Kidney (tissue), 14 donors: ENCODE measurements around the gene ORMDL3. TPM values are rescaled to one million over a fixed set of nuclear protein-coding genes. Genes with fewer than 3 reads are reported as not detected.

Experiments
- DNase-seq, 5 donors: peaks; one replicate each; pipeline ENCODE4 v3.0.0-alpha.2; 2013 to 2020
- FAIRE-seq: peaks from 2 replicates; lab custom pipeline; 2012; peaks lifted over from hg19 to GRCh38; lab: Jason Lieb, UNC
- H3K27ac ChIP-seq, 2 donors: one replicate each; pipeline ENCODE4 v1.7.0; 2013; ENCODE audit warnings: low read depth in 2 of 2, low read length in 2 of 2, inconsistent platforms in 1 of 2
- H3K27me3 ChIP-seq: one replicate; pipeline ENCODE4 v1.7.1; 2013; ENCODE audit warnings: low read length, inconsistent platforms; ENCODE audit not compliant: control insufficient read depth, insufficient read depth
- H3K36me3 ChIP-seq, 3 donors: one replicate each; pipeline versions ENCODE4 v1.7.0 to v1.7.1; 2013; ENCODE audit warnings: low read length in 3 of 3, control low read depth in 1 of 3, inconsistent platforms in 1 of 3; ENCODE audit not compliant: insufficient read depth in 3 of 3, control insufficient read depth in 2 of 3
- H3K4me1 ChIP-seq, 3 donors: one replicate each; pipeline versions ENCODE4 v1.7.0 to v1.7.1; 2013; ENCODE audit warnings: low read length in 3 of 3, inconsistent platforms in 1 of 3, low read depth in 1 of 3; ENCODE audit not compliant: control insufficient read depth in 2 of 3, insufficient read depth in 2 of 3
- H3K4me3 ChIP-seq, 3 donors: one replicate each; pipeline versions ENCODE4 v1.7.0 to v1.8.1; 2013; ENCODE audit warnings: low read length in 3 of 3, control low read depth in 1 of 3, inconsistent platforms in 1 of 3
- H3K9ac ChIP-seq, 3 donors: one replicate each; pipeline versions ENCODE4 v1.7.0 to v1.7.1; 2013; ENCODE audit warnings: low read length in 3 of 3, control low read depth in 1 of 3, inconsistent platforms in 1 of 3
- H3K9me3 ChIP-seq, 3 donors: one replicate each; pipeline versions ENCODE4 v1.7.0 to v1.7.1; 2013; ENCODE audit warnings: low read length in 3 of 3, control low read depth in 1 of 3, inconsistent platforms in 1 of 3; ENCODE audit not compliant: control insufficient read depth in 2 of 3, insufficient read depth in 1 of 3
- intact Hi-C: fragments of 100-400 bp; cut with DNase I; formaldehyde crosslinking; loops from one replicate; pipeline ENCODE4 v1.11.1; 2022
- polyA plus RNA-seq: library from polyadenylated mRNA; stranded (reverse); fragments of 350-450 nt; fragmentation: Illumina TruSeq; extraction: RNeasy Lipid Tissue Mini Kit (QIAGEN cat#74804); gene quantifications from one replicate; pipeline ENCODE4 v1.2.3, GENCODE V29; 2014; ENCODE audit warnings: low read depth, low replicate concordance; ENCODE audit not compliant: insufficient read depth
- total RNA-seq: library from RNA; stranded (reverse); fragmentation: NEBNext Ultra II Directional; extraction: Animal tissue kit (Norgen Biotek cat#: 25700); gene quantifications from one replicate; pipeline ENCODE4 v1.2.1, GENCODE V29; 2021
- TF ChIP-seq, protein P1 (sequence below): IDR thresholded peaks from 3 replicates; pipeline ENCODE4 v1.5.1; 2012; ENCODE audit warnings: mild to moderate bottlenecking, moderate library complexity, borderline replicate concordance; ENCODE audit not compliant: insufficient read depth; ENCODE audit errors: extremely low read depth
- donor health status: control.
- donor health status: control.
- donor health status: control.
- donor health status: control.
- donor health status: control.
- donor health status: DM: yes; HTN: yes; CAD: no.
- donor health status: Normal renal cell carcinoma (clear cell type).

The ORMDL3 gene
- total and polyA plus RNA-seq, 2 donors from 2014 or later = 48.8 to 85.9 TPM

DNA sequence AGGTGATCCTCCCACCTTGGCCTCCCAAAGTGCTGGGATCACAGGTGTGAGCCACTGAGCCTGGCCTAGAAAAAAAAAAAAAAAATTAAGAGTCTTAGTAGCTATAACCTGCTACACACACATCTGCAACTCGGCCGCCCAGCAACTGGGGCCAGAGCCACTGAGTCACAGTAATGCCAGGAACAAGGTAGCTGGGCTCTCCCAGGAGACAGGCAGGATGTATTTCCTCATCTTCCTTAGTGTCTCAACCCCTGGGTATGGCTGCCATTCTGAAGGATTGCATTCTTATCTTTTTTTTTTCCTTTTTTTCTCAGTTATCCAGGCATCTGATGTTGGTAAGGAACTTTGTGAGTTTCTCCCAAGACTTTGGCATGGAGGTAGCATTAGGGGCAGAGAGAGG is 46.1 kb upstream of the ORMDL3 start:
- H3K4me1 ChIP-seq = no peaks in the 10 kb centered on the region
- H3K27ac ChIP-seq = no peak overlapping the region
- FAIRE-seq (no peak), DNase-seq (no peak)
- intact Hi-C loops = no loop called here
- TF ChIP-seq, protein P1, sequence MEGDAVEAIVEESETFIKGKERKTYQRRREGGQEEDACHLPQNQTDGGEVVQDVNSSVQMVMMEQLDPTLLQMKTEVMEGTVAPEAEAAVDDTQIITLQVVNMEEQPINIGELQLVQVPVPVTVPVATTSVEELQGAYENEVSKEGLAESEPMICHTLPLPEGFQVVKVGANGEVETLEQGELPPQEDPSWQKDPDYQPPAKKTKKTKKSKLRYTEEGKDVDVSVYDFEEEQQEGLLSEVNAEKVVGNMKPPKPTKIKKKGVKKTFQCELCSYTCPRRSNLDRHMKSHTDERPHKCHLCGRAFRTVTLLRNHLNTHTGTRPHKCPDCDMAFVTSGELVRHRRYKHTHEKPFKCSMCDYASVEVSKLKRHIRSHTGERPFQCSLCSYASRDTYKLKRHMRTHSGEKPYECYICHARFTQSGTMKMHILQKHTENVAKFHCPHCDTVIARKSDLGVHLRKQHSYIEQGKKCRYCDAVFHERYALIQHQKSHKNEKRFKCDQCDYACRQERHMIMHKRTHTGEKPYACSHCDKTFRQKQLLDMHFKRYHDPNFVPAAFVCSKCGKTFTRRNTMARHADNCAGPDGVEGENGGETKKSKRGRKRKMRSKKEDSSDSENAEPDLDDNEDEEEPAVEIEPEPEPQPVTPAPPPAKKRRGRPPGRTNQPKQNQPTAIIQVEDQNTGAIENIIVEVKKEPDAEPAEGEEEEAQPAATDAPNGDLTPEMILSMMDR = no peak
- no peaks in the 10 kb centered on the region for H3K36me3 ChIP-seq
- no peaks in the 10 kb centered on the region for H3K27me3 ChIP-seq
- H3K9me3 ChIP-seq = no peaks in the 10 kb centered on the region
- no peak overlapping the region for H3K4me3 ChIP-seq
- no peak overlapping the region for H3K9ac ChIP-seq

DNA sequence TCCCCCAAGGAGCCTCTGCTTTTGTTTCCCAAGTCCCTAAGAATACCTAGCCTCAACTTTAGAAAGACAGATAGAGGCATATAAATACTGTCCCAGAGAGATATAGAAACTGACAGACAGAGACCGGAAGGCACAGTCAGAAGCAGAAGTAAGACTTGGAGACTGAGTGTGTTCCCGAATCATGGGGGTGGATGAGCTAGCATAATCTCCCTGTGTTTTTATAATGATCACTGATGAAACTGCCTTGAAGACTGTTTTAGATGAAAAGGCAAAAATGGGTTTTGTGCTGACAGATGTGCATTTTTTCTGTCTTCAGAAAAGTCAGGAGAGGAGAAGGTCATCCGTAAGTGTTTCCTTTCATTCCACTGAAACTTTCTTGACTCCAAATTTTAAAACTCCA is 44.9 kb upstream of the ORMDL3 start:
- Histone ChIP-seq H3K9me3 (no peaks in the 10 kb centered on the region), H3K4me1 (no peaks in the 10 kb centered on the region), H3K9ac (no peak overlapping the region), H3K27me3 (no peaks in the 10 kb centered on the region), H3K36me3 (no peaks in the 10 kb centered on the region), H3K4me3 (no peak overlapping the region), H3K27ac (no peak overlapping the region)
- FAIRE-seq = no peak
- DNase-seq = no peak
- intact Hi-C loops = no loop called here
- TF ChIP-seq, protein P1 = no peak

DNA sequence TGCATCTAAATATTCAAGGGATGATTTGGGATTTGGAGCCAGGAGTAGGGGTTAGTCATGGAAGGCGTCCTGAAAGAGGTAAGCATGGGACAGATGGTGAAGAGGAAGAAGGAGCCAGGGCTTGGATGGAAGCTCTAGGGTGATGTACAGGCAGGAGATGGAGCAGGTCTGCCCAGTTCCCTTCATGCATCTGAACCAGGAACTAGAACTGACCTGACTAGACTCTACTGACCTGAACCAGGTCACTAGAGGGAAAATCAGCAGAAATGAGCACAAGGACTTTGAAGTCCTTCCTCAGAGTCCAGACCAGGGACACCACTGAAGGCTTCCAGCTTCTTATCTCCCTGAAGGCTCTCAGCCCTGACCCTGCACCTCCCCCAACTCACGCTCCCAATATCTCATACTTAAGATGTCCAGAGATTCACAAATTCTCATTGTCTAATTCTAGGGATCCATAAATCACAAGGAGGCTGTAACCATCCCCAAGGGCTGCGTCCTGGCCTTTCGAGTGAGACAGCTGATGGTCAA is 43.7 kb upstream of the ORMDL3 start:
- no peak for DNase-seq
- no peak for FAIRE-seq
- Histone ChIP-seq H3K4me3 (no peak overlapping the region), H3K27me3 (no peaks in the 10 kb centered on the region), H3K9me3 (no peaks in the 10 kb centered on the region), H3K4me1 (no peaks in the 10 kb centered on the region), H3K27ac (no peak overlapping the region), H3K9ac (no peak overlapping the region), H3K36me3 (no peaks in the 10 kb centered on the region)
- TF ChIP-seq, protein P1 = no peak
- intact Hi-C loops = no loop called here

DNA sequence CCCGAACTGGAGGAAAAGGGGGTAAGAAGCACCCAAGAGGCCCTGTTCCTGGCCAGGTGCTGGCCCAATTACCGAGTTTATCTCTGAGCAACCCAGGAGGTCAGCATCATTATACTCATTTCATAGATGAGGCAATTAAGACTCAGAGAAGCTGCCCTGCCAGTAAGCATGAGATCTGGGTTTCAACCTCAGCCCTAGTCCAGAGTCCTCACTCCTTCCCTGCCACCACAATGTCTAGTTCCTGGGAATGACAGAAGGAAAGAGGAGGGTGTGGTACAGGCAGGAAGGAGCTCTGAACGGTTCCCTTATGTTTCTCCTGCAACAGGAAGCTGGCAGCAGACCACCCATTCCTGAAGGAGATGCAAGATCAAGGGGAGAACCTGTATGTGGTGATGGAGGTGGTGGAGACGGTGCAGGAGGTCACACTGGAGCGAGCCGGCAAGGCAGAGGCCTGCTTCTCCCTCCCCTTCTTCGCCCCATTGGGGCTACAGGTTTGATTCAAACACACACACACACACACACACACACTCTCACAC is 42.8 kb upstream of the ORMDL3 start:
- Histone ChIP-seq H3K36me3 (no peaks in the 10 kb centered on the region), H3K9ac (no peak overlapping the region), H3K27ac (no peak overlapping the region), H3K9me3 (no peaks in the 10 kb centered on the region), H3K27me3 (no peaks in the 10 kb centered on the region), H3K4me3 (no peak overlapping the region), H3K4me1 (no peaks in the 10 kb centered on the region)
- FAIRE-seq (no peak), DNase-seq (no peak)
- intact Hi-C loops = no loop called here
- TF ChIP-seq, protein P1 = no peak
